Measurements from ENCODE around the gene BCO2. TPM values are rescaled to one million over a fixed set of nuclear protein-coding genes. Genes with fewer than 3 reads are reported as not detected.

The BCO2 gene
- total RNA-seq, 2 donors from 2014 or later: 3.2 to 9.1 TPM

GRCh38 chr11:112211536-112211935 lies 36.2 kb downstream of the BCO2 start:
- H3K4me3 ChIP-seq: no peak overlapping the region
- no peaks in the 10 kb centered on the region for H3K9me3 ChIP-seq
- 62% methylated on average over 2 of the region's 2 CpGs for WGBS
- no peaks in the 10 kb centered on the region for H3K4me1 ChIP-seq (replicated peaks)
- H3K27ac ChIP-seq: no peak overlapping the region
- no peak for DNase-seq (ENCODE audit: low spot score)
- TF ChIP-seq POLR2AphosphoS5 (IDR thresholded peaks at IDR 0.05) (no peak), POLR2A (IDR thresholded peaks at IDR 0.05) (no peak), CTCF (IDR thresholded peaks at IDR 0.05) (no peak)
- no peaks in the 10 kb centered on the region for H3K27me3 ChIP-seq (replicated peaks; ENCODE audit: insufficient read depth)
- intact Hi-C loops (cut with DNase I): no loop called here
- no peaks in the 10 kb centered on the region for H3K36me3 ChIP-seq

GRCh38 chr11:112212290-112212689 lies 37.0 kb downstream of the BCO2 start:
- TF ChIP-seq POLR2A (IDR thresholded peaks at IDR 0.05) (no peak), CTCF (IDR thresholded peaks at IDR 0.05) (no peak), POLR2AphosphoS5 (IDR thresholded peaks at IDR 0.05) (no peak)
- DNase-seq (ENCODE audit: low spot score): no peak
- Histone ChIP-seq H3K4me1 (replicated peaks) (no peaks in the 10 kb centered on the region), H3K27ac (no peak overlapping the region), H3K9me3 (no peaks in the 10 kb centered on the region), H3K36me3 (no peaks in the 10 kb centered on the region), H3K4me3 (no peak overlapping the region), H3K27me3 (replicated peaks; ENCODE audit: insufficient read depth) (no peaks in the 10 kb centered on the region)
- intact Hi-C loops (cut with DNase I): no loop called here
- 74% methylated on average over 3 of the region's 3 CpGs for WGBS

GRCh38 chr11:112212710-112213109 lies 37.4 kb downstream of the BCO2 start:
- no peaks in the 10 kb centered on the region for H3K36me3 ChIP-seq
- no peaks in the 10 kb centered on the region for H3K4me1 ChIP-seq (replicated peaks)
- TF ChIP-seq POLR2A (IDR thresholded peaks at IDR 0.05): no peak
- TF ChIP-seq CTCF (IDR thresholded peaks at IDR 0.05): no peak
- no peak for TF ChIP-seq POLR2AphosphoS5 (IDR thresholded peaks at IDR 0.05)
- H3K27me3 ChIP-seq (replicated peaks; ENCODE audit: insufficient read depth): no peaks in the 10 kb centered on the region
- H3K4me3 ChIP-seq: no peak overlapping the region
- no peak for DNase-seq (ENCODE audit: low spot score)
- H3K9me3 ChIP-seq: no peaks in the 10 kb centered on the region
- H3K27ac ChIP-seq: no peak overlapping the region
- intact Hi-C loops (cut with DNase I): no loop called here

GRCh38 chr11:112213753-112214152 lies 38.4 kb downstream of the BCO2 start:
- no peak for DNase-seq (ENCODE audit: low spot score)
- intact Hi-C loops (cut with DNase I): no loop called here
- H3K4me3 ChIP-seq: no peak overlapping the region
- H3K27ac ChIP-seq: no peak overlapping the region
- TF ChIP-seq CTCF (IDR thresholded peaks at IDR 0.05): no peak
- no peak for TF ChIP-seq POLR2A (IDR thresholded peaks at IDR 0.05)
- no peak for TF ChIP-seq POLR2AphosphoS5 (IDR thresholded peaks at IDR 0.05)
- H3K4me1 ChIP-seq (replicated peaks): no peaks in the 10 kb centered on the region
- H3K27me3 ChIP-seq (replicated peaks; ENCODE audit: insufficient read depth): no peaks in the 10 kb centered on the region
- H3K9me3 ChIP-seq: no peaks in the 10 kb centered on the region
- no peaks in the 10 kb centered on the region for H3K36me3 ChIP-seq
- WGBS: 71% methylated on average over 4 of the region's 4 CpGs

GRCh38 chr11:112215621-112216020 lies 40.3 kb downstream of the BCO2 start:
- H3K27me3 ChIP-seq (replicated peaks; ENCODE audit: insufficient read depth): no peaks in the 10 kb centered on the region
- TF ChIP-seq POLR2AphosphoS5 (IDR thresholded peaks at IDR 0.05) (no peak), POLR2A (IDR thresholded peaks at IDR 0.05) (no peak), CTCF (IDR thresholded peaks at IDR 0.05) (no peak)
- no peak for DNase-seq (ENCODE audit: low spot score)
- no peaks in the 10 kb centered on the region for H3K4me1 ChIP-seq (replicated peaks)
- H3K9me3 ChIP-seq: no peaks in the 10 kb centered on the region
- H3K4me3 ChIP-seq: no peak overlapping the region
- H3K27ac ChIP-seq: no peak overlapping the region
- H3K36me3 ChIP-seq: no peaks in the 10 kb centered on the region
- 91% methylated on average over 6 of the region's 6 CpGs for WGBS
- intact Hi-C loops (cut with DNase I): no loop called here

Measured in prostate gland (tissue), 2 donors.